GM12864 (cell line): ENCODE data around the gene KIF5A.

Experiments
- DNase-seq: peaks from one replicate; pipeline ENCODE4 v3.0.0-alpha.2; 2011; ENCODE audit warnings: low read depth
- H3K4me3 ChIP-seq: 2 replicates; pipeline ENCODE4 v1.5.1; 2011; ENCODE audit warnings: mild to moderate bottlenecking, low read depth, low read length, control low read depth
- TF ChIP-seq, protein P1 (sequence below): IDR thresholded peaks from 2 replicates; pipeline ENCODE4 v1.5.1; 2011; ENCODE audit warnings: low read depth, mild to moderate bottlenecking, moderate library complexity, low read length, control low read depth, inconsistent platforms; ENCODE audit errors: missing control alignments

The KIF5A gene

DNA sequence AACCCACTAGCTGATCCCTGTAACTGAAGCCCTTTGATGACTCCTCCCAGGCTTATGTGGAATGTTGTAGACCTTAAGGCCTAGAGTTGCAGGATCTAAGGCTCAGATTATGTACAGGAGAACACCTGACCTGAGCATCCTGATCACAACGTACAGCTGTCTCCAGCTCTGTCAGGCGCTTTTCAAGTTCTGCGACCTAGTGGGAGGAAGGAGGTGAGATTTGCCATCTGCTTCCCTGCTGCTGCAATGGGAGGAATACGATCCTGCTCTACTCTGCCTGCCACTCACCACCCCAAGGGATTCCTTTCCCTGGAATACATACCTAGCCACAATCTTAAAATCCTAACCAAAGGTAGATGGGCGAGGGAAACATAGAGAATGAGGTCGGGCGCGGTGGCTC, 16.7 kb upstream of the KIF5A start:
- DNase-seq = no peak
- TF ChIP-seq, protein P1, sequence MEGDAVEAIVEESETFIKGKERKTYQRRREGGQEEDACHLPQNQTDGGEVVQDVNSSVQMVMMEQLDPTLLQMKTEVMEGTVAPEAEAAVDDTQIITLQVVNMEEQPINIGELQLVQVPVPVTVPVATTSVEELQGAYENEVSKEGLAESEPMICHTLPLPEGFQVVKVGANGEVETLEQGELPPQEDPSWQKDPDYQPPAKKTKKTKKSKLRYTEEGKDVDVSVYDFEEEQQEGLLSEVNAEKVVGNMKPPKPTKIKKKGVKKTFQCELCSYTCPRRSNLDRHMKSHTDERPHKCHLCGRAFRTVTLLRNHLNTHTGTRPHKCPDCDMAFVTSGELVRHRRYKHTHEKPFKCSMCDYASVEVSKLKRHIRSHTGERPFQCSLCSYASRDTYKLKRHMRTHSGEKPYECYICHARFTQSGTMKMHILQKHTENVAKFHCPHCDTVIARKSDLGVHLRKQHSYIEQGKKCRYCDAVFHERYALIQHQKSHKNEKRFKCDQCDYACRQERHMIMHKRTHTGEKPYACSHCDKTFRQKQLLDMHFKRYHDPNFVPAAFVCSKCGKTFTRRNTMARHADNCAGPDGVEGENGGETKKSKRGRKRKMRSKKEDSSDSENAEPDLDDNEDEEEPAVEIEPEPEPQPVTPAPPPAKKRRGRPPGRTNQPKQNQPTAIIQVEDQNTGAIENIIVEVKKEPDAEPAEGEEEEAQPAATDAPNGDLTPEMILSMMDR = no peak
- no peak overlapping the region for H3K4me3 ChIP-seq

DNA sequence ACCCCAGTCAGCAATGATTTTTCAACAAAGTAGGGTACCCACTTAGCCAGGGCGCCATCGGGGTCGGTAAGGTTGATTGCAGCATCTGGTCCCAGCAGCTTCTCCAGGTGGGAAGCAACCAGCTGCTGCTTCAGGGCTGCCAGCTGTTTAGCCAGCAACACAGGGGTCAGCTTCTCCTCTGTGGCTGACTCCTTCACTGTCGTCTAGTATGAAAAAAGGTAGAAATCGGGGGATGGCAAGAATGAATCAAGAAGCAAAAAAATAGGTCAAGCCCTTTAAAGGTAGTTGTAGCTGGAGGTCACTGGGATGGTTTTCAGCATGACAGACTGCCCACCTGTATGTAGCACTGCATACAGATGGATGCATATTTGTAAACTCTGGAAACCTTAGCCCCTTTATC, 15.6 kb upstream of the KIF5A start:
- DNase-seq = no peak
- no peak overlapping the region for H3K4me3 ChIP-seq
- TF ChIP-seq, protein P1 = no peak

DNA sequence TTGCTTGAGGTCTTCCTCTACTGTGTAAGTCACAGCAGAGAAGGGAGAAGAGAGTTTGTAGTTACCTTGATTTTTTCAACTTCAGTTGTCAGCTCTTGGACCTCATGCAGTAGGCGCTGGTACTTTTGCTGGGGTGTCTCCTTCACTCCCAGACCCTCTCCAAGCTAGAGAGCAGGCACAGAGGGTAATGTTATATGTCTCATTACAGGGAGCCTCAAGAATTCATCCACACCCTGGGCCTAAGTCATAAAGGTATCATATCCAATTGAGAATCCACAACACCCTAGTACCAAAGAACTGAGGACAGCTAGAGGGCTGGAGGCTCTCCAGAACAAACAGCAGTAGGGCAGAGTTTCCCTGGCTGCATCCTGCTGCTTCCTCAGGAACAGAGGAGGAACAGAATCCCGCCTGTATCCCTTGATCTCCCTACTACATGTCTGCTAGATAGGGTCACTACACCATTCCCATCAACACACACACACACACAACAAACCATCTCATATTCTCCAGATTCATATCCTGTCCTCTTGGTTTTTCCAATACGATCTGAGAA, 14.8 kb upstream of the KIF5A start:
- DNase-seq = no peak
- no peak overlapping the region for H3K4me3 ChIP-seq
- TF ChIP-seq, protein P1 = no peak

DNA sequence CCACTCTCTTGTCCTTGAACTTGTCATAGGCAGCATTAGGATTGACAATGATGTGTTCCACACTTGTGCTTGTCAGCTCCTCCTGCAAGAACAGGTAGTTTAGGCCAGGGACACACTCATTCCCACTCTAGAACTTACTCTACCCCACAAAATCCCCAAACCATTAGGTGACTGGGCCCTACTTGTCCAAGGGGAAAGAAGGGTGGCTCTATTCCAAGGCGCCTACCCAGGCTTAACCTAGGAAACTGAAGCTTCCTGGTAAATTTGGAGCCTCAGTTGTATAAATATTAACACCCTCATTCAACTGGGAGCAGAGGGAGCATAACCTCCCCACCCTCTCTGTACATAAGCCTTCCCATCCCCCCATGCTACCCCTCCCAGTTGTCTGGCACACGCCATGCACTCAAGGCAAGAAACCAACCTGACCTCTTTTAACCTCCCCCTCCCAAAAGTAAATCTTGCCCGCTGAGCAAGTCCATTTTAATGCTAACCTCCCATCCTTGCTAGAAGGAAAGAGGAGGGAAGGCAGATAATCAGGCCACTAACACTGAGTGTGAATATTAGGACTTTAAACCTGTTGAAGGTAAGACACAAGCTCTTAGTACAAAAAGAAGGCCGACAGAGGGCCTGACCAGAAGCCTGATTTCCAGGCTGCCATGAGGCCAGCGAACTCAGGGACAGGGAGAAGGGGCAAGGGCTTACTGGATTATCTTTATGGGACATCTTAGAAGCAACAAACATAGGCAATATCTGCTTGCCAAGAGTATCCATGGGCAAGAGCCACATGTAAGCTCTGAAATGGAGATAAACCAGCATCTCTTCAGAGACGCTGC, 13.9 kb upstream of the KIF5A start:
- no peak overlapping the region for H3K4me3 ChIP-seq
- TF ChIP-seq, protein P1 = no peak
- DNase-seq = no peak

DNA sequence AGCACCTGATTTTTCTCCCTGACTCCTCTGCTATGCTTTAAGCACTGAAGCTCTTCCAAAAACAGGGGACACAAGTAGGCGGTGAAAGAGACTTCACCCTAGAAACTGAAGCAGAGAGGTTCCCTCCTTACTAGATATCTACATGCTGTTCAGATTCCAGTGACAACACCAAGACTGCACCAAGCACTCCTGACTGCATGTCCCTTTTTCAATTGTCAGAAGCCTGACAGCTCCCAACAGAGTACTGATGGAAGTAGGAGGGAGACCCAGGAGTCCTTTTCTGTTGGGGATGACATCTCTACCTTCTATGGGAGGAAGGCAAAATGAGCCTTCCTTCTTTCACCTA, 13.3 kb upstream of the KIF5A start:
- TF ChIP-seq, protein P1 = no peak
- H3K4me3 ChIP-seq = no peak overlapping the region
- DNase-seq = no peak

DNA sequence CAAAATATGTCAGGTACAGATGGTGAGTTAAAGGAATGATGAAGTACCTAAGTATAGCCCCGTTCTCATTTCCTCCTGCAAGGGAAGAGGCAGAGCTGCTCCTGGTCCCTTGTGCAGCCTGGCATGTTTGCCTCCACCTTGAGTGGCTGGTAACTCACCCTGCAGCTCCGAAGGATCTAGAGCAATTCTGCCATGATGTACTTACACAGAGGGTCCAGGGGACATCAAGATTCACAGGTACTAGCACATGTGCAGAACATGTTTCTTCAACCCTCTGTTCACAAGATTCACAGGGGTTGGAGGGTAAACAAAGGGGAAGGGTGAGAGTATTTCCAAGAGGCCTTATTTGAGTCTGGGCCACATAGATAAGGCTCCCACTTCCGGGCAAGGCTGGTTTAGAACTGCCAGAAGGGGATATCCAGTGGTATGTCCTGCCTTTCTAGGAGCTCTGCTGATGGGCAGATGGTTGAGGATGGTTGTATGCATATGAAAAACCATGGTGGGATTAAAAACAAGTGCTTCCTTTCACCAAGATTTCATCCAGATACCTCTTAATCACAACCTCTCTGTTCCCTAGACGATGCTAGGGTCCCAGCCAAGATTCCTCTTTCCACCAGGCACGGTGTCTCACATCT, 10.6 kb upstream of the KIF5A start:
- TF ChIP-seq, protein P1 = no peak
- DNase-seq = no peak
- no peak overlapping the region for H3K4me3 ChIP-seq
